Gastrocnemius medialis (tissue), 4 donors: ENCODE data around the gene GPRC5A. TPM values are rescaled to one million over a fixed set of nuclear protein-coding genes. Genes with fewer than 3 reads are reported as not detected.
"Not testable (repeated sequence)": the region's sequence is repeated elsewhere in the genome, so short reads cannot be mapped to it uniquely, and the experiment has no call there.

Experiments
- ATAC-seq, 2 donors: fragments of 150-250 bp; one replicate each; pipeline ENCODE4 v1.9.1; 2016
- DNase-seq, 2 donors: peaks; one replicate each; pipeline ENCODE4 v3.0.0-alpha.2; 2019
- H3K27ac ChIP-seq, 4 donors: fragments of 200-600 bp; sonication (generic); 1 replicate in 1 of 4; 2 replicates in 3 of 4; pipeline ENCODE4 v1.5.1; 2016 to 2018; ENCODE audit warnings: mild to moderate bottlenecking in 2 of 4, moderate library complexity in 1 of 4
- H3K27me3 ChIP-seq, 3 donors: fragments of 200-600 bp; sonication (generic) in 2 of 3; 1 replicate in 1 of 3; 2 replicates in 2 of 3; pipeline versions ENCODE4 v1.5.1 to v1.6.0; 2016 to 2019; ENCODE audit warnings: mild to moderate bottlenecking in 1 of 3, moderate library complexity in 1 of 3
- H3K36me3 ChIP-seq, 2 donors: fragments of 200-600 bp; sonication (generic) in 1 of 2; one replicate each; pipeline ENCODE4 v1.5.1; 2017 to 2018
- H3K4me1 ChIP-seq, 2 donors: fragments of 200-600 bp; sonication (generic) in 1 of 2; one replicate each; pipeline ENCODE4 v1.5.1; 2016 to 2017; ENCODE audit warnings: mild to moderate bottlenecking in 2 of 2
- H3K4me3 ChIP-seq, 4 donors: fragments of 200-600 bp; sonication (generic) in 3 of 4; 1 replicate in 1 of 4; 2 replicates in 3 of 4; pipeline ENCODE4 v1.5.1; 2016 to 2019; ENCODE audit warnings: mild to moderate bottlenecking in 2 of 4
- H3K9me3 ChIP-seq, 3 donors: fragments of 200-600 bp; sonication (generic) in 2 of 3; 1 replicate in 1 of 3; 2 replicates in 2 of 3; pipeline ENCODE4 v1.5.1; 2016 to 2019
- POLR2A ChIP-seq, 2 donors: fragments of 450-650 bp; IDR thresholded peaks; one replicate each; pipeline ENCODE4 v1.6.1; 2017; ENCODE audit warnings: antibody characterized with exemption in 2 of 2, mild to moderate bottlenecking in 2 of 2, moderate library complexity in 2 of 2
- in situ Hi-C, 4 donors: fragments of 200-750 bp; cut with MboI; loops; one replicate each; pipeline versions ENCODE4 v1.15.0 to v1.8.0; 2017; ENCODE audit warnings: low sequenced_read_pairs in 4 of 4
- intact Hi-C: fragments of 100-400 bp; cut with DNase I; formaldehyde crosslinking; loops from one replicate; pipeline ENCODE4 v1.15.1; 2023; ENCODE audit warnings: low total_unique reads
- total RNA-seq, 4 donors: library from RNA; depleted of rRNA; stranded (reverse); fragments of >200 nt; gene quantifications; one replicate each; pipeline versions ENCODE4 v1.1.0 to v1.2.3, GENCODE V29; 2016
- TF ChIP-seq, protein P1 (sequence below), 5 experiments: fragments of 450-650 bp in 3 of 5; fragments of 200-600 bp in 2 of 5; sonication (generic) in 2 of 5; IDR thresholded peaks in 4 of 5; conservative IDR thresholded peaks in 1 of 5; 1 replicate in 4 of 5; 2 replicates in 1 of 5; pipeline ENCODE4 v1.5.1; 2016 to 2019; ENCODE audit warnings: antibody characterized with exemption in 5 of 5, mild to moderate bottlenecking in 3 of 5, moderate library complexity in 3 of 5

GPRC5A gene
- 1 to 10 TPM in 1 of 4 donors, under 1 TPM in 3; 0.23 to 5.8 (median 0.52) TPM for total RNA-seq

- peaks cover 0 to 14% of the 10 kb centered on the region in 2 donors for H3K4me1 ChIP-seq
- ATAC-seq (peak; percentile 69 to 76), DNase-seq (peak; percentile 55 to 69)
- no peaks in the 10 kb centered on the region for H3K36me3 ChIP-seq
- H3K27ac ChIP-seq = peak within 1 kb of the TSS; percentile 30 to 42 (median 39)
- in situ Hi-C loops = no loop called here
- H3K4me3 ChIP-seq = peak within 1 kb of the TSS; percentile 53 to 59 (median 58)
- intact Hi-C loops = no loop called here
- TF ChIP-seq, protein P1, sequence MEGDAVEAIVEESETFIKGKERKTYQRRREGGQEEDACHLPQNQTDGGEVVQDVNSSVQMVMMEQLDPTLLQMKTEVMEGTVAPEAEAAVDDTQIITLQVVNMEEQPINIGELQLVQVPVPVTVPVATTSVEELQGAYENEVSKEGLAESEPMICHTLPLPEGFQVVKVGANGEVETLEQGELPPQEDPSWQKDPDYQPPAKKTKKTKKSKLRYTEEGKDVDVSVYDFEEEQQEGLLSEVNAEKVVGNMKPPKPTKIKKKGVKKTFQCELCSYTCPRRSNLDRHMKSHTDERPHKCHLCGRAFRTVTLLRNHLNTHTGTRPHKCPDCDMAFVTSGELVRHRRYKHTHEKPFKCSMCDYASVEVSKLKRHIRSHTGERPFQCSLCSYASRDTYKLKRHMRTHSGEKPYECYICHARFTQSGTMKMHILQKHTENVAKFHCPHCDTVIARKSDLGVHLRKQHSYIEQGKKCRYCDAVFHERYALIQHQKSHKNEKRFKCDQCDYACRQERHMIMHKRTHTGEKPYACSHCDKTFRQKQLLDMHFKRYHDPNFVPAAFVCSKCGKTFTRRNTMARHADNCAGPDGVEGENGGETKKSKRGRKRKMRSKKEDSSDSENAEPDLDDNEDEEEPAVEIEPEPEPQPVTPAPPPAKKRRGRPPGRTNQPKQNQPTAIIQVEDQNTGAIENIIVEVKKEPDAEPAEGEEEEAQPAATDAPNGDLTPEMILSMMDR (IDR thresholded peaks at IDR 0.05 in 4 of 5, conservative IDR thresholded peaks at IDR 0.05 in 1 of 5) = no peak
- peak; percentile 32 to 62 for TF ChIP-seq POLR2A (IDR thresholded peaks at IDR 0.05)
- H3K9me3 ChIP-seq = no peaks in the 10 kb centered on the region
- H3K27me3 ChIP-seq = peaks cover 11 to 15% (median 14%) of the 10 kb centered on the region in 3 donors
Measured at GRCh38 chr12:12891080-12891880, at the start of gene GPRC5A. GPRC5A (plus strand) TSS chr12:12891562; CDS start chr12:12908250, 16,688 bp downstream.

GRCh38 chr12:12845794-12846243 is 45.5 kb upstream of the GPRC5A start:
- Histone ChIP-seq H3K27me3 (no peaks in the 10 kb centered on the region), H3K36me3 (no peaks in the 10 kb centered on the region), H3K9me3 (no peaks in the 10 kb centered on the region), H3K4me3 (no peak overlapping the region), H3K27ac (no peak overlapping the region), H3K4me1 (no peaks in the 10 kb centered on the region)
- TF ChIP-seq, protein P1 (IDR thresholded peaks at IDR 0.05 in 4 of 5, conservative IDR thresholded peaks at IDR 0.05 in 1 of 5) = no peak
- no peak for TF ChIP-seq POLR2A (IDR thresholded peaks at IDR 0.05)
- intact Hi-C loops = no loop called here
- ATAC-seq (no peak), DNase-seq (no peak)
- in situ Hi-C loops = no loop called here

- H3K4me1 ChIP-seq, intact Hi-C loops, DNase-seq, ATAC-seq, H3K27me3 ChIP-seq, H3K27ac ChIP-seq, in situ Hi-C loops, H3K36me3 ChIP-seq, H3K4me3 ChIP-seq, H3K9me3 ChIP-seq: not testable (repeated sequence)
Measured at GRCh38 chr12:12846780-12847179, 44.6 kb upstream of the GPRC5A start.

DNA sequence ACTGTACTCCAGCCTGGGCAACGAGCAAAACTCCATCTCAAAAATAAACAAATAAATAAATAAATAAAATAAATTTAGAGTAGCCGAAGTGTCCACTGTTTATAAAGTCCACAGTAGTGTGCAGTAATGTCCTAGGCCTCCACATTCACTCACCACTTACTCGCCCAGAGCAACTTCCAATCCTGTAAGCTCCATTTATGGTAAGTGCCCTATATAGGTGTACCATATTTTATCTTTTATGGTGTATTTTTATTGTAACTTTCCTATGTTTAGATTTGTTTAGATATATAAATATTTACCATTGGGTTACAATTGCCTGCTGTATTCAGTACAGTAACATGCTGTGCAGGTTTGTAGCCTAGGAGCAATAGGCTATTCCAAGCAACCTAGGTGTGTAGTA is 37.9 kb upstream of the GPRC5A start:
- H3K4me1 ChIP-seq = no peaks in the 10 kb centered on the region
- H3K27me3 ChIP-seq = no peaks in the 10 kb centered on the region
- intact Hi-C loops (no loop called here), in situ Hi-C loops (no loop called here)
- DNase-seq = no peak
- H3K27ac ChIP-seq = no peak overlapping the region
- no peak for TF ChIP-seq POLR2A (IDR thresholded peaks at IDR 0.05)
- TF ChIP-seq, protein P1 (IDR thresholded peaks at IDR 0.05 in 4 of 5, conservative IDR thresholded peaks at IDR 0.05 in 1 of 5) = no peak
- no peaks in the 10 kb centered on the region for H3K9me3 ChIP-seq
- H3K36me3 ChIP-seq = no peaks in the 10 kb centered on the region
- H3K4me3 ChIP-seq = no peak overlapping the region
- ATAC-seq = no peak

DNA sequence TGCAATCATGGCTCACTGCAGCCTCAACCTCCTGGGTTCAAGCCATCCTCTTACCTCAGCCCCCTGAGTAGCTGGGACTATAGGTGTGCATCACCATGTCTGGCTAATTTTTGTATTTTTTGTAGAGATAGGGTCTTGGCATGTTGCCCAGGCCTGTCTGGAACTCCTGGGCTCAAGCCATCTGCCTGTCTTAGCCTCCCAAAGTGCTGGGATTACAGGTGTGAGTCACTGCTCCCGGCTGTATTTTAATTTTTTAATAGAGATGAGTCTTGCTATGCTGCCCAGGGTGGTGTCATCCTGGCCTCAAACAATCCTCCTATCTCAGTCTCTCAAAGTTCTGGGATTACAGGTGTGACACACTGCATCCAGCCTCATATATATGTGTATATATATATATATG is 31.7 kb upstream of the GPRC5A start:
- TF ChIP-seq POLR2A (IDR thresholded peaks at IDR 0.05) = no peak
- ATAC-seq = no peak
- no peaks in the 10 kb centered on the region for H3K4me1 ChIP-seq
- DNase-seq = no peak
- no peaks in the 10 kb centered on the region for H3K27me3 ChIP-seq
- intact Hi-C loops = no loop called here
- H3K36me3 ChIP-seq = no peaks in the 10 kb centered on the region
- no peaks in the 10 kb centered on the region for H3K9me3 ChIP-seq
- H3K27ac ChIP-seq = no peak overlapping the region
- in situ Hi-C loops = no loop called here
- no peak overlapping the region for H3K4me3 ChIP-seq
